ENCODE measurements around the gene C15orf62.

C15orf62 gene

DNA sequence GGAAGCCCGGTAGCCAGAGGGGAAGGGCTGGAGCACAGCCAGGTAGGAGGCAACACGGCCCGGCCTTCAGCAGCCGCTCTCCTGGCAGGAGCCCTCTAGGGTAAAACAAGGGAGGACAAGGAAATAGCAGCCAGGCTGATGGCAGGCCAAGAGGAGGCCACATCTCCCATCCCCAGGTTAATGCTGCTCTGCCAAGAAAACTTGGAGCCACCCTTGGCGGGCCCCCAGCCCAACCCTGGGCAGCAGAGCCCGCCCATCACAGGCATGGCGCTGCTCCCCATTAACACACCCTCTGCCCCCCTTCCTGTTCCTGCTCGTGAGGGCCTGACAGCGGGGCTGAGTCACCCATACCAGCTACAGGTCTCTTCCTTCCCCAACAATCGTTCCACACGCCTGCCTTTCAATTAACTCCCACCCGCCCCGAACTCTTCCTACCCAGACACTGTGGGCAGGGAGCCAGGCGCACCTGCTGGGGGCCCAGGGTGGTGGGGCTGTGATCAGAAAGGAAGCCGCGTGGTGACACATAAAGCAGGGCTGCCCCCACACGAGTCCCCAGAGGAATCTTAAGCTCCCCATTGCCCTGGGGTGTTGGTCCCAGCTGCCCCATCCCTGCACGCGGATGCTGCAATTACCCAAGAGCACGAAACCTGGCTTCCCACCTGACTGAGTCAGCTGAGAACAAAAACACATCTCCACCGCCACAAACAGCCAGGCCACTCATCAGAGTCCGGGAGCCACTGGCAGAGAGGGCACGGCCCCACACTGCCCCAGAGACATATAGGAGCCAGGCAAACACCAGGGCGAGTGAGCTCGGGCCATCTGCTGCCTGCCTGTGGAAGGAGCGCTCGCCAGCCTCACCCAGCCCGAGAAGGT is at the start of gene C15orf62:
C15orf62 (plus strand) TSS at position 707 of the 873 bp plus-strand sequence. CDS start 516 bp downstream, outside the sequence.
- DNase-seq (ENCODE audit: extremely low spot score, insufficient read length, low read depth) (peak; percentile 25), FAIRE-seq (peak; percentile 59)

GRCh38 chr15:40721701-40722100 is 48.1 kb upstream of the C15orf62 start:
- DNase-seq (ENCODE audit: extremely low spot score, insufficient read length, low read depth) (no peak), FAIRE-seq (no peak)

GRCh38 chr15:40722354-40722753 is 47.4 kb upstream of the C15orf62 start:
- FAIRE-seq (no peak), DNase-seq (ENCODE audit: extremely low spot score, insufficient read length, low read depth) (no peak)

GRCh38 chr15:40722934-40723333 is 46.8 kb upstream of the C15orf62 start:
- DNase-seq (ENCODE audit: extremely low spot score, insufficient read length, low read depth) (no peak), FAIRE-seq (no peak)

GRCh38 chr15:40723919-40724318 is 45.9 kb upstream of the C15orf62 start:
- FAIRE-seq (no peak), DNase-seq (ENCODE audit: extremely low spot score, insufficient read length, low read depth) (no peak)

- DNase-seq (ENCODE audit: extremely low spot score, insufficient read length, low read depth) (no peak), FAIRE-seq (no peak)
Measured at GRCh38 chr15:40731034-40731433, 38.7 kb upstream of the C15orf62 start.

- DNase-seq (ENCODE audit: extremely low spot score, insufficient read length, low read depth), result no peak
- no peak for FAIRE-seq
Measured at GRCh38 chr15:40736575-40736974, 33.2 kb upstream of the C15orf62 start.

DNA sequence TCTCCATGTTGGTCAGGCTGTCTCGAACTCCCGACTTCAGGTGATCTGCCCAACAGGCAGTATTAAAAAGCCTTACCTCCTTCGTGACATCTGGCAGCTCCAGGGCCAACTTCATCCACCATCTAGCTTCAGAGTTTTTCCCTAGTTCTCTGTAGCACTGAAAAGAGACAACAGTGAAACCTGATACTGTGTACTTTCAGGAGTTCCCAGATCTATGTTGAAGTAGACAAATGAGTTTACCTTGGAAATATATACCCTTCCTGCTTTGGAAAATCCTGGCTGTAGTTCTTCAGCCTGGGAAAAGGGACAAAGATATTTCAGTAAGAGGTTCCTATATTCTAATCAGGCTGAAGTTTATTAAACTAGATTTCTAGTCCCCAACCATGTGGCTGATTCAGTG is 32.7 kb upstream of the C15orf62 start:
- FAIRE-seq (no peak), DNase-seq (ENCODE audit: extremely low spot score, insufficient read length, low read depth) (no peak)

- no peak for FAIRE-seq
Measured at GRCh38 chr15:40739047-40739446, 30.7 kb upstream of the C15orf62 start.

DNA sequence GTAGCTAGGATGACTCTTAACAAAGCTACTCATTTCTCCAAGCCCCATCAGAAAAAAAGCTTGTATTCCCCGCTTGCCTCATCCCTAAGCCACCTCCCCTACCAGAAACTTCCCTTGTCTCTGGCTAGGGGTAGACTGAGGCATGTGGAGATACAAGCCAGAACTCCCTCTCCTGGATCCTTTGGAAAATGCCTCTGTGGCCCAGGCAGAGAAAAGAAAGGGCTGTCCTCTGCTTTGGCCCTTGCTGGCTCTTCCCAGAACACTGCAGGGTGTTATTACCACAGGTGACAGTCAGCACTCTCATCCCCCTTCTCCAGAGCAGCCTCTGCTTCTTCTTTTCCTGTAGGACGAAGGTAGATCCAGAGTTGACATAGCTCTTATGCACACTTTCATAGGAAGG is 29.9 kb upstream of the C15orf62 start:
- no peak for FAIRE-seq
- no peak for DNase-seq (ENCODE audit: extremely low spot score, insufficient read length, low read depth)

More at GRCh38 chr15:40739047-40739446, 30.7 kb upstream of the C15orf62 start:
- DNase-seq (ENCODE audit: extremely low spot score, insufficient read length, low read depth), result no peak

DNA sequence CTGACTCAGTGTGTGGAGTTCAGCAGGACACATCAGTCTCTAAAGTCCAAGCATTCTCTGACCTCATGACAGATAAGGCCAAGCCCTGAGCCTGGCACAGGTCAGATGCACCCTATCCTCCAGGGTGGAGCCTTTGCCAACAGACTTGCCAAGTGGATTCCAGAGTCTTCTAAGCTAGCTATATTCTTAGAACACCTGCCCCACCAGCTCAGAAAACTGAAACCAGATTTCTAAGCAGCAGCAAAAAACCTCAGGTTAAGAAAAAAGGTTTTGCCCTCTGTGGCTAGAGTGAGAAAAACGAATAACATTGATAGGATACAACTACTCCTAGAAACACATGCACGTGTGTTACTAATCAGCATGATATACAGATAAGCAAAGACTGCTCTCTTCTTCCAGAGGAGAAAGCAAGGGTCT is 26.3 kb upstream of the C15orf62 start:
- FAIRE-seq, result no peak
- DNase-seq (ENCODE audit: extremely low spot score, insufficient read length, low read depth), result no peak

DNA sequence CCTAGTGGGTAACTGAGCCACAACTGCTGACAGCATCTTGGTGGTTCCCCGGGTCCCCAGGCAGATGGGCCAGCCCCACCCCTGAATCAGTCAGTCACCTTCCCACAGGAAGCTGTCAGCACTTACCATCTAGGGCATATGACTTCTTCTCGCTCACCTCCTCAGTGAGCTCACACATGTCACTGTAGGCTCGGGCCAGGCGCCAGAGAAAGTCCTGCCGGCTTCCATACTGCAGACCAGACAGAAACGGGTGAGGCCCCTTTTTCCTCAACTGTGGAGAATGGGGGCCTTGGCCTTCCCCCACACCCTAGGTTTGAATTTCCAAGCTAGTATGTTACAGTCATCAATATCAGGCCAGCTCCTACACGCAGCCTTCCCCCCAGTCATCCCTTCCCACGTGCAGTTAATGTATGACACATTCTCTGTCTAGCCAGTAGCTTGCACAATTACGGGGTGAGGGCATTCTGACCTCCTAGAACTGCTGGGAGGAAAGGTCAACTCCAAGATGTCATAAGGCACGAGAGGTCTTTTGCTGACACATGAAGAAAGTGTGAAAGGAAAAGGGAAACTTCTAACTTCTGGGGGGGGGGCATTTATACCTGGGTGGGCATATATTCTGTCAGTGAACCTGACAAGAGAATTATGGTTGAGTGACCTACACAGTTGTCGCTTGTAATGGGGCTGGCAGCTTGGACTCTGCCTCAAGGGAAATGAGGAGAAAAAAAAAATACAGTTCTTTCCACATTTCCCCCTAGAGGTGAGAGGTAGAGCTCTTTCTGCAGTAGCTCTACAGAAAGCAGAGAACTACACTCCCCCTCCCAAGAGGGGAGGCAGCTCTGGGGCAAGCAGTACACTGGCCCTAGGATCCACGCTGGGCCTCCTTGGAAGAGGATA is 25.6 kb upstream of the C15orf62 start:
- FAIRE-seq, result peak; percentile 48
- no peak for DNase-seq (ENCODE audit: extremely low spot score, insufficient read length, low read depth)

GRCh38 chr15:40744815-40745152 is 25.0 kb upstream of the C15orf62 start:
- no peak for DNase-seq (ENCODE audit: extremely low spot score, insufficient read length, low read depth)
- no peak for FAIRE-seq

- FAIRE-seq (no peak), DNase-seq (ENCODE audit: extremely low spot score, insufficient read length, low read depth) (no peak)
Measured at GRCh38 chr15:40746916-40747418, 22.8 kb upstream of the C15orf62 start.

- FAIRE-seq (no peak), DNase-seq (ENCODE audit: extremely low spot score, insufficient read length, low read depth) (no peak)
Measured at GRCh38 chr15:40747685-40748631, 21.8 kb upstream of the C15orf62 start.

DNA sequence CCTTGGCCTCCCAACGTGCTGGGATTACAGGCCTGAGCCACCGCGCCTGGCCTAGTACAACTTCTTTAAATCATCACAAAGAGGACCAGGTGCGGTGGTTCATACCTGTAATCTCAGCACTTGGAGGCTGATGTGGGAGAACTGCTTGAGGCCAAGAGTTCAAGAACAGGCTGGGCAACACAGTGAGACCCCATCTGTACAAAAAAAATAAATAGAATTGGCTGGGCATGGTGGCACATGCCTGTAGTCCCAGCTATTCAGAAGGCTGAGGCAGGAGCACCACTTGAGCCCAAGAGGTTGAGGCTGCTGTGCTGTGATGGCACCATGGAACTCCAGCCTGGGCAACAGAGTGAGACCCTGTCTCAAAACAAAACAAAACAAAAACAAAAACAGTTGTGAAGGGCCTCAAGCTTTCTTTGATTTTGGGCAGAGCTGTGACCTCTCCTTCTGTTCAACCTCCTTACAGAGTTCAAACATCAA is 20.6 kb upstream of the C15orf62 start:
- DNase-seq (ENCODE audit: extremely low spot score, insufficient read length, low read depth) (no peak), FAIRE-seq (no peak)

- no peak for FAIRE-seq
Measured at GRCh38 chr15:40750885-40751284, 18.9 kb upstream of the C15orf62 start.

DNA sequence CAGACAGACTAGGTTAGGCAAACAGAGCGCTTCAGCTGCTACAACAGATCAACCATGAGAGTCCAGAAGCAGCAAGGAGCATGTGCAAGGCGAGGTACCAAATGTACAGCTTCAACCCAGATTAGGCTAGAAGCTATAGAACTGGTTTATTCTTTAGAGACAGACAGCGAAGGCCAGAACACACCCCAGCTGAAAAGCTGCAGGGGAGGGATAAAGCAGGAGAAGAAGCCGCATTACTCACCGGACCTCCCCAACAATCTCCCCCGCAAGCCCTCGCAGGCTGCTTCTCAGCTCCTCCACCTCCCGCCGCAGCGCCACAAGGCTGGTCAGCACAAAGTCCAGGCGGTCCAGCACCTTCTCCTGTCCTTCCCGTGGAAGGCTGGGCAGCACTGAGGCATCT is 18.0 kb upstream of the C15orf62 start:
- FAIRE-seq, result no peak
- DNase-seq (ENCODE audit: extremely low spot score, insufficient read length, low read depth), result no peak

More at GRCh38 chr15:40750885-40751284, 18.9 kb upstream of the C15orf62 start:
- no peak for DNase-seq (ENCODE audit: extremely low spot score, insufficient read length, low read depth)

DNA sequence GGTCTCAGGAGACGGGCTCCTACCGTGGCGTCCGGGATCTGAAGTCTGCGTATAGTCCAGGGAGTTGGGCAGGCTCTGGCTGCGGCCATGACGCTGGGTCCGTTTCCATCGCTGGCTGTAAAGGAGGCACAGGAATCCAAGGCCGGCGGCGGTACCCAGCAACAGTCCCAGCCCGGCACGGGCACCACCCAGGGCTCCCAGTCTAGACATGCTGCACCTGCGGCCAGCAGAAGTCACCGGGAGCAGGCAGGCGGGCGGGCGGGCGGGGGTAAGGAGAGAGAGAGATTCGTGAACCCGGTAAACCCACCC is 15.3 kb upstream of the C15orf62 start:
- no peak for DNase-seq (ENCODE audit: extremely low spot score, insufficient read length, low read depth)
- FAIRE-seq, result no peak

Data from GM18507 (cell line).